Measurements from ENCODE around the gene ADAM12.

DNA sequence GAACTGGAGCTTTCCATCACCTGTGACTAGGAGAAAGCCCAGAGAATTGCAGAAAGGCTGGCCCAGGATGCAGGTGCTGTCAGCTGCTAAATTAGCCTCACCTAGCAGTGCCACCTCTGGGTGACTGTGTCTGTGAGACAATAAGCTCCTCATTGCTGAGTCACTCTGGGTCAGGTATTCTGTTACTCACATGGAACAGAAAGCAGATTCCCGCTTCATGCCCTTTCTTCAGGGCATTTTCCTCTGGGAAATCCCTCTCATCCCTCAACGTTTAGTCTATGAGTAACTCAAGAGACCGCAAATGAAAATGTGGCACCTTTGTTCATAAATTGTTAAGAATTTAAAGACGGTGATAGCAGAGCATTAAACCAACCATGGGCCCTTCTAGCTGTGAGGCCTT lies 184.0 kb downstream of the ADAM12 start:
- TF ChIP-seq, protein P1, sequence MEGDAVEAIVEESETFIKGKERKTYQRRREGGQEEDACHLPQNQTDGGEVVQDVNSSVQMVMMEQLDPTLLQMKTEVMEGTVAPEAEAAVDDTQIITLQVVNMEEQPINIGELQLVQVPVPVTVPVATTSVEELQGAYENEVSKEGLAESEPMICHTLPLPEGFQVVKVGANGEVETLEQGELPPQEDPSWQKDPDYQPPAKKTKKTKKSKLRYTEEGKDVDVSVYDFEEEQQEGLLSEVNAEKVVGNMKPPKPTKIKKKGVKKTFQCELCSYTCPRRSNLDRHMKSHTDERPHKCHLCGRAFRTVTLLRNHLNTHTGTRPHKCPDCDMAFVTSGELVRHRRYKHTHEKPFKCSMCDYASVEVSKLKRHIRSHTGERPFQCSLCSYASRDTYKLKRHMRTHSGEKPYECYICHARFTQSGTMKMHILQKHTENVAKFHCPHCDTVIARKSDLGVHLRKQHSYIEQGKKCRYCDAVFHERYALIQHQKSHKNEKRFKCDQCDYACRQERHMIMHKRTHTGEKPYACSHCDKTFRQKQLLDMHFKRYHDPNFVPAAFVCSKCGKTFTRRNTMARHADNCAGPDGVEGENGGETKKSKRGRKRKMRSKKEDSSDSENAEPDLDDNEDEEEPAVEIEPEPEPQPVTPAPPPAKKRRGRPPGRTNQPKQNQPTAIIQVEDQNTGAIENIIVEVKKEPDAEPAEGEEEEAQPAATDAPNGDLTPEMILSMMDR (IDR thresholded peaks at IDR 0.05; ENCODE audit: borderline replicate concordance, extremely low read depth, low read length, poor library complexity, severe bottlenecking), result no peak
- no peak for TF ChIP-seq EZH2 (IDR thresholded peaks at IDR 0.05; ENCODE audit: borderline replicate concordance, low read depth, low read length, severe bottlenecking)
